Measurements from ENCODE around the gene C6orf58. TPM values are rescaled to one million over a fixed set of nuclear protein-coding genes. Genes with fewer than 3 reads are reported as not detected.

The C6orf58 gene
- polyA plus RNA-seq, 1 of the 3 experiments (the other 2 are of a cell fraction) = 0.07 TPM

- H3K79me2 ChIP-seq (ENCODE audit: insufficient read depth) = no peaks in the 10 kb centered on the region
- H3K27me3 ChIP-seq (ENCODE audit: insufficient read depth) = no peaks in the 10 kb centered on the region
- CTCF ChIA-PET = interaction anchor here (0.6 to 3.1 kb wide), 17 partner anchors 9 to 361 kb away, joined by 3 to 11 read pairs (median 5); partner anchors contain the start of gene KIAA0408
- no peaks in the 10 kb centered on the region for H3K4me1 ChIP-seq (ENCODE audit: control insufficient read depth in 1 of 2, insufficient read depth in 2 of 2, low read depth in 1 of 2, low read length in 1 of 2)
- H3K9me2 ChIP-seq = no peaks in the 10 kb centered on the region
- no peak overlapping the region for H3K4me3 ChIP-seq (ENCODE audit: low read depth in 2 of 2, low read length in 1 of 2)
- POLR2A ChIA-PET = no interaction called here
- H3K9me3 ChIP-seq = no peaks in the 10 kb centered on the region
- H3K27ac ChIP-seq (ENCODE audit: low read depth in 2 of 2, low read length in 1 of 2) = no peak overlapping the region
- no peaks in the 10 kb centered on the region for H4K20me1 ChIP-seq (ENCODE audit: insufficient read depth)
- no peak overlapping the region for H3K9ac ChIP-seq
- TF ChIP-seq CTCF (IDR thresholded peaks at IDR 0.05) = peak; percentile 43
- TF ChIP-seq ELF1 (IDR thresholded peaks at IDR 0.05) = no peak
- TF ChIP-seq RAD21 (IDR thresholded peaks at IDR 0.05; ENCODE audit: low read length) = peak; percentile 32
- WGBS (ENCODE audit: low lambda C conversion rate) = 53% methylated on average over 2 of the region's 2 CpGs
- no peak overlapping the region for H2AFZ ChIP-seq (ENCODE audit: low read depth)
- DNase-seq = no peak
- H3K36me3 ChIP-seq (replicated peaks in 1 of 2; ENCODE audit: control insufficient read depth in 1 of 2, insufficient read depth in 2 of 2, low read length in 1 of 2) = no peaks in the 10 kb centered on the region
- peaks cover 5% of the 10 kb centered on the region for H3F3A ChIP-seq (replicated peaks; ENCODE audit: insufficient read depth)
- no peak overlapping the region for H3K4me2 ChIP-seq
Measured at GRCh38 chr6:127547904-127548649, 28.9 kb upstream of the C6orf58 start.

GRCh38 chr6:127550403-127550802 lies 26.6 kb upstream of the C6orf58 start:
- ChIA-PET CTCF (interaction anchor here (1.0 kb wide), 1 partner anchor 11 kb away, joined by 3 read pairs; no protein-coding TSS in a partner anchor), POLR2A (no interaction called here)

More at GRCh38 chr6:127550403-127550802, 26.6 kb upstream of the C6orf58 start:
- H4K20me1 ChIP-seq (ENCODE audit: insufficient read depth) = no peaks in the 10 kb centered on the region
- no peaks in the 10 kb centered on the region for H3K9me3 ChIP-seq
- H3K4me2 ChIP-seq = no peak overlapping the region
- TF ChIP-seq RCOR1 (IDR thresholded peaks at IDR 0.05; ENCODE audit: low read length) (no peak), FOXM1 (IDR thresholded peaks at IDR 0.05; ENCODE audit: low read depth) (no peak), TAF1 (IDR thresholded peaks at IDR 0.05; ENCODE audit: borderline replicate concordance, low read depth, low read length) (no peak), SMC3 (IDR thresholded peaks at IDR 0.05; ENCODE audit: low read depth, low read length) (no peak), RXRA (IDR thresholded peaks at IDR 0.05; ENCODE audit: borderline replicate concordance, low read depth) (no peak), NFIC (IDR thresholded peaks at IDR 0.05; ENCODE audit: borderline replicate concordance) (no peak), MAX (IDR thresholded peaks at IDR 0.05; ENCODE audit: low read depth) (no peak), EP300 (IDR thresholded peaks at IDR 0.05; ENCODE audit: borderline replicate concordance in 1 of 2, low read depth in 1 of 2, low read length in 1 of 2) (no peak), RAD21 (IDR thresholded peaks at IDR 0.05; ENCODE audit: low read length) (no peak), CHD2 (IDR thresholded peaks at IDR 0.05; ENCODE audit: low read length, partially characterized antibody) (no peak), GATA2 (CRISPR knock-in tag; IDR thresholded peaks at IDR 0.05) (no peak), CTCF (IDR thresholded peaks at IDR 0.05) (no peak), EZH2phosphoT487 (IDR thresholded peaks at IDR 0.05; ENCODE audit: borderline replicate concordance, low read depth) (no peak), TCF12 (IDR thresholded peaks at IDR 0.05) (no peak), ELF1 (IDR thresholded peaks at IDR 0.05) (no peak), FOSL2 (IDR thresholded peaks at IDR 0.05; ENCODE audit: borderline replicate concordance, low read depth) (no peak), FOXJ3 (CRISPR knock-in tag; IDR thresholded peaks at IDR 0.05) (no peak), MXI1 (IDR thresholded peaks at IDR 0.05; ENCODE audit: low read depth, low read length) (no peak), USF1 (IDR thresholded peaks at IDR 0.05; ENCODE audit: borderline replicate concordance, low read depth) (no peak), YY1 (IDR thresholded peaks at IDR 0.05; ENCODE audit: low read depth) (no peak)
- no peak overlapping the region for H3K9ac ChIP-seq
- H3K36me3 ChIP-seq (replicated peaks in 1 of 2; ENCODE audit: control insufficient read depth in 1 of 2, insufficient read depth in 2 of 2, low read length in 1 of 2) = no peaks in the 10 kb centered on the region
- no peak overlapping the region for H3K27ac ChIP-seq (ENCODE audit: low read depth in 2 of 2, low read length in 1 of 2)
- H3K4me1 ChIP-seq (ENCODE audit: control insufficient read depth in 1 of 2, insufficient read depth in 2 of 2, low read depth in 1 of 2, low read length in 1 of 2) = no peaks in the 10 kb centered on the region
- H3F3A ChIP-seq (replicated peaks; ENCODE audit: insufficient read depth) = peaks cover 5% of the 10 kb centered on the region
- DNase-seq = no peak
- H3K79me2 ChIP-seq (ENCODE audit: insufficient read depth) = no peaks in the 10 kb centered on the region
- H2AFZ ChIP-seq (ENCODE audit: low read depth) = no peak overlapping the region
- H3K9me2 ChIP-seq = no peaks in the 10 kb centered on the region
- H3K27me3 ChIP-seq (ENCODE audit: insufficient read depth) = no peaks in the 10 kb centered on the region
- no peak overlapping the region for H3K4me3 ChIP-seq (ENCODE audit: low read depth in 2 of 2, low read length in 1 of 2)
